GM12891 (cell line): Measurements from ENCODE around the gene VPS37C.
A peak's percentile ranks its signal among the peaks of the same experiment; 100 is the strongest.

ENCODE experiments used
- PAX5 ChIP-seq: IDR thresholded peaks from 2 replicates; pipeline ENCODE4 v1.6.1; 2011; ENCODE audit warnings: low read length, moderate library complexity, mild to moderate bottlenecking; ENCODE audit not compliant: insufficient read depth, severe bottlenecking
- POLR2A ChIP-seq: IDR thresholded peaks from 2 replicates; pipeline ENCODE4 v1.6.1; 2011; ENCODE audit warnings: low read depth, low read length, control low read depth
- POLR2AphosphoS5 ChIP-seq: IDR thresholded peaks from 2 replicates; pipeline ENCODE4 v1.6.1; 2011; ENCODE audit warnings: low read depth, low read length, control low read depth
- SPI1 ChIP-seq: IDR thresholded peaks from 2 replicates; pipeline ENCODE4 v1.6.1; 2011; ENCODE audit warnings: low read depth, low read length, control low read depth

- no peak for TF ChIP-seq SPI1
- TF ChIP-seq POLR2A: peak; percentile 33; the same call in 1 of the 2 replicates
- no peak for TF ChIP-seq PAX5
- TF ChIP-seq POLR2AphosphoS5: no peak; the same call in none of the 2 replicates
Observed at GRCh38 chr11:61091373-61092279, 69.6 kb downstream of the VPS37C start.
